GM23248 (cell line): Measurements from ENCODE around the gene AGXT.

Experiments used
- EZH2 ChIP-seq: fragments of 200-600 bp; sonication (generic); IDR thresholded peaks from 2 replicates; pipeline ENCODE4 v1.6.1; 2018; ENCODE audit warnings: antibody characterized with exemption, mild to moderate bottlenecking; ENCODE audit not compliant: insufficient read depth, poor library complexity, severe bottlenecking
- EZH2phosphoT487 ChIP-seq: fragments of 200-600 bp; sonication (generic); IDR thresholded peaks from 2 replicates; pipeline ENCODE4 v1.6.1; 2018; ENCODE audit warnings: antibody characterized with exemption, moderate library complexity, mild to moderate bottlenecking, low read depth; ENCODE audit not compliant: insufficient read depth

DNA sequence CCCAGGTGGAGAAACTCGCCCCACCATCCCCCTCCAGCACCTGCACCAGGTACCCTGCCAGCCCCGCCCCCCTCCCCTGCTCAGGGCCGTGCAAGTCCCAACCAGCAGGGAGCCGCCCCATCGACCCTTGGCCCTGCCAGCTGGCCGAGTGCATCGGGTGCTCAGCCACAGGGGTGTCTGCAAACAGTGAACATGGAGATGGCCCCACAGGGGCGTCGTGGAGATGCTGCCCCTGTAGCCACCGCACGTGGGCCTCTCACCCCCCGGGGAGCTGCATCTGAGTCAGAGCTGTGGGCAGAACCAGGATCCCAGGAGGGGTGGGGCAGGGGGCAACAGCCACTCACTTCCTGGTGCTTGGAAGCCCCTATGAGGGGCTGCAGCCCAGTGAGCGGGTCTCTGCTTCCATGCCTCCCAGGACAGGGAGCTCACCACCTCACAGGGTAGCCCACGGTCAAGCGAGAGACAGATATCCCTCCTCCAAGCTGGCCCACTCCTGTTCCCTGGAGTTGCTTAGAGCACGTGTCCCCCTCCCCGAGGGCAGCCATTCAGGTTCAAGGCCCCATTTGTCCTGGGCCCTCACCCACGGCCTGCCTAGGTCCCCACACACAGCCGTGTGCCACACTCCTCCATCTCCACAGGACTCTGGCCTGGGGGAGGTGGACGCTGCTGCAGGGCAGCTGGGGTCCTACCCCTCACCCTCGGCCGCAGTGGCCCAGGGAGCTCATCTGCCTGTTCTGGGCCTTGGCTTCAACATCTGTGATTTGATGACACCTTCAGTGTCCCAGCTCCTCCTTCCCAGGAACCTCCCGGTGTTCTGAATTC lies 28.5 kb downstream of the AGXT start:
- TF ChIP-seq EZH2 (no peak), EZH2phosphoT487 (no peak)
